Astrocyte of the spinal cord (primary cell): ENCODE data around the gene HBS1L.

Experiments used
- DNase-seq: peaks from one replicate; pipeline ENCODE4 v3.0.0; 2011; ENCODE audit warnings: low read depth, low spot score
- H3K4me3 ChIP-seq: 2 replicates; pipeline ENCODE4 v1.5.1; 2011; ENCODE audit warnings: low read depth, mild to moderate bottlenecking, low read length, moderate library complexity
- CTCF ChIP-seq: IDR thresholded peaks from 2 replicates; pipeline ENCODE4 v1.5.1; 2012; ENCODE audit warnings: low read depth, mild to moderate bottlenecking, low read length, inconsistent platforms
- in situ Hi-C: cut with HindIII; loops from 2 replicates; pipeline ENCODE4 v1.10.0; 2017; ENCODE audit warnings: low sequenced_read_pairs

Gene HBS1L

GRCh38 chr6:135002974-135003703 is 51.5 kb downstream of the HBS1L start:
- H3K4me3 ChIP-seq = no peak overlapping the region
- in situ Hi-C loops = no loop called here
- no peak for TF ChIP-seq CTCF
- DNase-seq = no peak

GRCh38 chr6:135002229-135002844 is 52.3 kb downstream of the HBS1L start:
- peak; percentile 69 for TF ChIP-seq CTCF
- no peak overlapping the region for H3K4me3 ChIP-seq
- peak; percentile 22 for DNase-seq
- in situ Hi-C loops = no loop called here

DNA sequence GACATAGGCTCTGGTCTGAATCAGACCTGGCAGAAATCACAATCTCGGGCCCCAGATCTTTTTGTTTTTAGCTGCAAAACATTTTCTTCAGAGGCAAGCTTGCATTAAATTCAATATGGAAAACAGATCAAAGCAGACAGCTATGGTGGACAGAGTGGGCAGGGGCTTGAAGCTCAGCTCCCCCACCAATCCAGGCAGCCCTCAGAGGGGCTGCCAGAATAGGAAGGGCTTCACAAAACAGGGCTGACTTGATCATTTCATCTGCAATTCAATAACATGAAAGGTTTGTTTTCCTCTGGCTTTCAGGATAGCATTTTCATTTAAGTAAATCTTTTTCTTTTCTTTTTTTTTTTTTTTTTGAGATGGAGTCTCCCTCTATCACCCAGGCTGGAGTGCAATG is 55.5 kb downstream of the HBS1L start:
- in situ Hi-C loops = no loop called here

DNA sequence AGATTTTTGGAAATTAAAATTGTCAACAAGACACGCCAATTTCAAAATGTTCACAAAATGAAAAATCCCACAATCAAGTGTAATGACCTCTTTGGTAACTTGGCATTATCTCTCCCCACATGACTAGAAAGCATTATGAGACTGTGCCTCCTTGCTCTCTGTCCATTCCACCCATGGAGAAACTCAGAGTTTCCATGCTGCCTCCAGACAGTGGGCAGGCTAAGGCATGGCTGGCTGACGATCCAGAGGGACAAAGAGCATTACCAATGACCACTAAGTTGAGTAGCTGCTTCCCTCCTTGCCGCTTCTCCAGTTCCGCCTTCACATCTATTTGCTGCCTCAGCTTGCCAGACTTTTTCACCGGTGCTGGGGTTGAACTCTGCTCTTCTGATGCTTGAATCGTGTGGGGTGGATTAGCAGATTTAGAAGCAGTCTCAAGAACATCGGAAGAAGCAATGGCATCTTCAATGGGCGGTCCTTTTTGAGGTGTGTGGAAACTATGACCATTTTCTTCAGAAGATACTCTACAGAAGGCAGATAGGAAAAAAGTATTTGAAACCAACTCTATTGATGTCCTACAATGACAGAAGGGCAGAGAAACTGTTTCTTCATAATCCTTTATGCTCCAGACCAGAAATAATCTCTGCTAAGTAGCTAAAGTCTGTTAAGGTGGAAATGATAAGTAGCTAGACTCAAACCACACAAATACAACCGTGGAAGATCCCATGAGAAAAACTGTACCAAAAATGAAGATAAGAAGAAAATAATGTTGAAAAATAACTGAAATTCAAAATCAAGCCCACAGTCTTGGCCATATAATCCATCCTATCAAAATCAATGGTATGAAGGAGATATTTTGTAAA is 57.3 kb downstream of the HBS1L start:
- no peak overlapping the region for H3K4me3 ChIP-seq
- in situ Hi-C loops = no loop called here
- no peak for DNase-seq
- TF ChIP-seq CTCF = no peak

More for the DNA sequence above, 55.5 kb downstream of the HBS1L start:
- H3K4me3 ChIP-seq = no peak overlapping the region
- no peak for TF ChIP-seq CTCF
- no peak for DNase-seq

- in situ Hi-C loops = no loop called here
- DNase-seq = no peak
- TF ChIP-seq CTCF = no peak
- H3K4me3 ChIP-seq = no peak overlapping the region
Observed at GRCh38 chr6:134995536-134995935, 59.1 kb downstream of the HBS1L start.

DNA sequence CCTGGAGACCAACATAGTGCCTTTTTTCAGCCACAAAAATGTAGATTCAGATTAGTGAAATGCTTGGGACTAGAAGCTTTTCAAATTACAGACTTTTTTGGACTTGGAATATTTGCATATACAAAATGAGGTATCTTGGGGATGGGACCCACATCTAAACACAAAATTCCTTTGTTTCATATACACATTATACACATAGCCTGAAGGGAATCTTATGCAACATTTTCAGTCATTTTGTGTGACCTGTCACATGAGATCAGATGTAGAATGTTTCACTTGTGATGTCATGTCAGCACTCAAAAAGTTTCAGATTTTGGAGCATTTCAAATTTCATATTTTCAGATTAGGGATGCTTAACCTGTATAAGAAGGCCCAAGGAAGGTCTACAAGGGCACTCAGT is 60.2 kb downstream of the HBS1L start:
- no peak for DNase-seq
- in situ Hi-C loops = no loop called here
- no peak for TF ChIP-seq CTCF
- H3K4me3 ChIP-seq = no peak overlapping the region
